ENCODE data around the gene FAM170A. TPM values are rescaled to one million over a fixed set of nuclear protein-coding genes. Genes with fewer than 3 reads are reported as not detected.

Gene FAM170A
- total RNA-seq, 1 experiment from 2014 or later = not detected

- TF ChIP-seq CTCF (IDR thresholded peaks at IDR 0.05; ENCODE audit: unreplicated experiment) = no peak
- DNase-seq = no peak
- Mint-ChIP-seq H3K4me3 (ENCODE audit: low read depth, unreplicated experiment) (no peak overlapping the region), H3K27ac (ENCODE audit: unreplicated experiment) (no peak overlapping the region), H3K36me3 (ENCODE audit: insufficient read depth, unreplicated experiment) (no peaks in the 10 kb centered on the region), H3K9me3 (ENCODE audit: low read depth, unreplicated experiment) (no peaks in the 10 kb centered on the region), H3K27me3 (ENCODE audit: unreplicated experiment) (no peaks in the 10 kb centered on the region), H3K4me1 (ENCODE audit: low read depth, unreplicated experiment) (no peaks in the 10 kb centered on the region)
- intact Hi-C loops (cut with micrococcal nuclease; ENCODE audit: unreplicated experiment) = no loop called here
- BruUV-seq (replicated peaks) = no TSS peak
- CTCF ChIA-PET = interaction anchor here (0.7 kb wide), 1 partner anchor 942 kb away, joined by 3 read pairs; no protein-coding TSS in a partner anchor
Measured at GRCh38 chr5:119656023-119656422, 26.7 kb downstream of the FAM170A start.

- Mint-ChIP-seq H3K36me3 (ENCODE audit: insufficient read depth, unreplicated experiment) (no peaks in the 10 kb centered on the region), H3K27ac (ENCODE audit: unreplicated experiment) (no peak overlapping the region)
- BruUV-seq (replicated peaks) = no TSS peak
Measured at GRCh38 chr5:119666542-119666941, 37.2 kb downstream of the FAM170A start.

GRCh38 chr5:119678351-119679028 lies 49.1 kb downstream of the FAM170A start:
- intact Hi-C loops (cut with micrococcal nuclease; ENCODE audit: unreplicated experiment) = no loop called here
- no peaks in the 10 kb centered on the region for H3K4me1 Mint-ChIP-seq (ENCODE audit: low read depth, unreplicated experiment)
- BruUV-seq (replicated peaks) = no TSS peak
- no peaks in the 10 kb centered on the region for H3K36me3 Mint-ChIP-seq (ENCODE audit: insufficient read depth, unreplicated experiment)
- CTCF ChIA-PET = no interaction called here
- H3K27me3 Mint-ChIP-seq (ENCODE audit: unreplicated experiment) = no peaks in the 10 kb centered on the region
- no peak for TF ChIP-seq CTCF (IDR thresholded peaks at IDR 0.05; ENCODE audit: unreplicated experiment)
- H3K27ac Mint-ChIP-seq (ENCODE audit: unreplicated experiment) = no peak overlapping the region
- H3K9me3 Mint-ChIP-seq (ENCODE audit: low read depth, unreplicated experiment) = peaks cover 3% of the 10 kb centered on the region
- DNase-seq = no peak
- no peak overlapping the region for H3K4me3 Mint-ChIP-seq (ENCODE audit: low read depth, unreplicated experiment)

More at GRCh38 chr5:119666542-119666941, 37.2 kb downstream of the FAM170A start:
- CTCF ChIA-PET = no interaction called here
- DNase-seq = no peak
- no peak for TF ChIP-seq CTCF (IDR thresholded peaks at IDR 0.05; ENCODE audit: unreplicated experiment)
- H3K27me3 Mint-ChIP-seq (ENCODE audit: unreplicated experiment) = no peaks in the 10 kb centered on the region
- intact Hi-C loops (cut with micrococcal nuclease; ENCODE audit: unreplicated experiment) = no loop called here
- no peaks in the 10 kb centered on the region for H3K4me1 Mint-ChIP-seq (ENCODE audit: low read depth, unreplicated experiment)
- peaks cover 4% of the 10 kb centered on the region for H3K9me3 Mint-ChIP-seq (ENCODE audit: low read depth, unreplicated experiment)
- H3K4me3 Mint-ChIP-seq (ENCODE audit: low read depth, unreplicated experiment) = no peak overlapping the region

GRCh38 chr5:119680080-119680479 lies 50.7 kb downstream of the FAM170A start:
- BruUV-seq (replicated peaks) = no TSS peak
- no peak for DNase-seq
- Mint-ChIP-seq H3K27me3 (ENCODE audit: unreplicated experiment) (no peaks in the 10 kb centered on the region), H3K27ac (ENCODE audit: unreplicated experiment) (no peak overlapping the region), H3K4me1 (ENCODE audit: low read depth, unreplicated experiment) (no peaks in the 10 kb centered on the region), H3K36me3 (ENCODE audit: insufficient read depth, unreplicated experiment) (no peaks in the 10 kb centered on the region), H3K9me3 (ENCODE audit: low read depth, unreplicated experiment) (peaks cover 5% of the 10 kb centered on the region), H3K4me3 (ENCODE audit: low read depth, unreplicated experiment) (no peak overlapping the region)
- intact Hi-C loops (cut with micrococcal nuclease; ENCODE audit: unreplicated experiment) = no loop called here
- CTCF ChIA-PET = no interaction called here
- no peak for TF ChIP-seq CTCF (IDR thresholded peaks at IDR 0.05; ENCODE audit: unreplicated experiment)

All from Calu3 (cell line).